K562 (cell line): Measurements from ENCODE around the gene MIS18A. TPM values are rescaled to one million over a fixed set of nuclear protein-coding genes. Genes with fewer than 3 reads are reported as not detected.

Experiments
- ATF4 ChIP-seq: fragments of 450-650 bp; formaldehyde crosslinking; IDR thresholded peaks from 2 replicates; pipeline ENCODE4 v1.4.0; 2022; ENCODE audit warnings: mild to moderate bottlenecking, moderate library complexity
- ETV5 ChIP-seq: sonication (generic); formaldehyde crosslinking; IDR thresholded peaks from 2 replicates; pipeline ENCODE4 v1.4.0; 2020; ENCODE audit warnings: low read depth, mild to moderate bottlenecking, missing genetic modification reagents
- HCFC1 ChIP-seq: IDR thresholded peaks from 2 replicates; pipeline ENCODE4 v1.6.1; 2012; ENCODE audit warnings: low read depth, low read length, improper control_type of control experiment
- HDAC2 ChIP-seq: fragments of 450-650 bp; IDR thresholded peaks from 2 replicates; pipeline ENCODE4 v1.6.1; 2016; ENCODE audit warnings: mild to moderate bottlenecking
- JUN ChIP-seq, 2 experiments: sonication (generic) in 1 of 2; formaldehyde crosslinking in 1 of 2; IDR thresholded peaks; 2 replicates each; pipeline versions ENCODE4 v1.6.1 to v1.8.0; 2012 to 2022; ENCODE audit warnings: borderline replicate concordance in 2 of 2, mild to moderate bottlenecking in 2 of 2, improper control_type of control experiment in 1 of 2, low read depth in 1 of 2, low read length in 1 of 2, missing genetic modification reagents in 1 of 2
- MYC ChIP-seq, 2 experiments: fragments of 250-450 bp in 1 of 2; sonication (Bioruptor Pico) in 1 of 2; IDR thresholded peaks; 2 replicates each; pipeline versions ENCODE4 v1.5.1 to v1.6.1; 2012 to 2021; ENCODE audit warnings: low read depth in 2 of 2, borderline replicate concordance in 1 of 2, improper control_type of control experiment in 1 of 2, low read length in 1 of 2, mild to moderate bottlenecking in 1 of 2, moderate library complexity in 1 of 2
- NCOA6 ChIP-seq: fragments of 450-650 bp; IDR thresholded peaks from 2 replicates; pipeline ENCODE4 v1.6.1; 2017; ENCODE audit warnings: mild to moderate bottlenecking
- PRPF4 ChIP-seq: fragments of 200-400 bp; formaldehyde crosslinking; IDR thresholded peaks from one replicate; pipeline ENCODE4 v1.6.1; 2017; ENCODE audit warnings: low read length, low read depth, mild to moderate bottlenecking; ENCODE audit not compliant: insufficient read depth, poor library complexity, severe bottlenecking
- SP1 ChIP-seq: sonication (generic); formaldehyde crosslinking; IDR thresholded peaks from 2 replicates; pipeline ENCODE4 v1.8.1; 2022; ENCODE audit warnings: mild to moderate bottlenecking, missing genetic modification reagents
- SREBF1 ChIP-seq: fragments of 150-350 bp; IDR thresholded peaks from 2 replicates; pipeline ENCODE4 v1.6.1; 2014; ENCODE audit warnings: antibody characterized with exemption, low read depth, low read length, borderline replicate concordance
- TCFL5 ChIP-seq: fragments of 250-450 bp; sonication (Bioruptor Pico); conservative IDR thresholded peaks from 2 replicates; pipeline ENCODE4 v1.6.1; 2021; ENCODE audit warnings: mild to moderate bottlenecking, moderate library complexity, matching md5 sums
- YBX1 ChIP-seq: fragments of 450-650 bp; IDR thresholded peaks from 2 replicates; pipeline ENCODE4 v1.7.1; 2016; ENCODE audit warnings: mild to moderate bottlenecking
- ZBTB7A ChIP-seq: IDR thresholded peaks from 2 replicates; pipeline ENCODE4 v1.6.1; 2011; ENCODE audit warnings: low read depth, mild to moderate bottlenecking, low read length, moderate library complexity, borderline replicate concordance; ENCODE audit not compliant: control insufficient read depth
- ZC3H8 ChIP-seq: fragments of 450-650 bp; IDR thresholded peaks from 2 replicates; pipeline ENCODE4 v1.6.1; 2017
- ZKSCAN3 ChIP-seq: fragments of 250-450 bp; sonication (Bioruptor Pico); IDR thresholded peaks from 2 replicates; pipeline ENCODE4 v1.4.0; 2020
- ZNF41 ChIP-seq: fragments of 250-450 bp; sonication (Bioruptor Pico); conservative IDR thresholded peaks from 2 replicates; pipeline ENCODE4 v1.4.0; 2020; ENCODE audit warnings: mild to moderate bottlenecking
- ZNF766 ChIP-seq: fragments of 200-800 bp; sonication (Bioruptor generic); conservative IDR thresholded peaks from 2 replicates; pipeline ENCODE4 v1.6.1; 2016; ENCODE audit warnings: missing genetic modification characterization, missing compliant biosample characterization
- polyA plus RNA-seq, 8 experiments: library from polyadenylated mRNA; depleted of rRNA in 4 of 8; stranded (reverse) in 5 of 8; unstranded in 3 of 8; fragments of >200 nt; fragmentation: Nextera tagmentation in 2 of 8; fragmentation: Illumina TruSeq in 1 of 8; extraction: Ambion mirVana in 2 of 8; extraction: Trizol in 1 of 8; gene quantifications; 2 replicates each; pipeline versions ENCODE4 v1.2.1 to v1.2.3, GENCODE V29; 2011 to 2014; ENCODE audit warnings: inconsistent platforms in 1 of 8, missing spikeins in 1 of 8
- total RNA-seq, 7 experiments: library from RNA; depleted of rRNA in 6 of 7; stranded (reverse); fragments of >200 nt in 6 of 7; fragmentation: Illumina TruSeq in 2 of 7; extraction: Trizol in 2 of 7; gene quantifications; 2 replicates each; pipeline versions ENCODE4 v1.2.1 to v1.2.3, GENCODE V29; 2011 to 2021; ENCODE audit warnings: low replicate concordance in 1 of 7
- TF ChIP-seq, protein P1 (sequence below): fragments of 450-650 bp; formaldehyde crosslinking; IDR thresholded peaks from 2 replicates; pipeline ENCODE4 v1.4.0; 2022; ENCODE audit warnings: missing genetic modification characterization
- TF ChIP-seq, protein P2 (sequence below), 2 experiments: fragments of 150-350 bp in 1 of 2; IDR thresholded peaks; 2 replicates each; pipeline ENCODE4 v1.6.1; 2012 to 2016; ENCODE audit warnings: low read depth in 2 of 2, low read length in 2 of 2, mild to moderate bottlenecking in 1 of 2, moderate library complexity in 1 of 2
- TF ChIP-seq, protein P3 (sequence below): fragments of 450-650 bp; IDR thresholded peaks from 2 replicates; pipeline ENCODE4 v1.6.1; 2016

Gene MIS18A
- total and polyA plus RNA-seq, 9 of the 15 experiments (the other 6 are each of a cell fraction or from before 2014, with no cell fraction given) = 17.7 to 75.3 (median 60.3) TPM

- TF ChIP-seq TCFL5 (CRISPR knock-in tag) = no peak
- TF ChIP-seq MYC (IDR thresholded peaks at IDR 0.05; ENCODE audit: low read depth, low read length) = peak; percentile 76
- no peak for TF ChIP-seq MYC (CRISPR knock-in tag; IDR thresholded peaks at IDR 0.05; ENCODE audit: borderline replicate concordance, low read depth)
- 0 out of 2 replicates have a peak, but pooled peaks have one; percentile 46 for TF ChIP-seq ETV5 (CRISPR knock-in tag)
- no peak for TF ChIP-seq ZNF41 (CRISPR knock-in tag)
- TF ChIP-seq HDAC2 = peak; percentile 96
- TF ChIP-seq, protein P1, sequence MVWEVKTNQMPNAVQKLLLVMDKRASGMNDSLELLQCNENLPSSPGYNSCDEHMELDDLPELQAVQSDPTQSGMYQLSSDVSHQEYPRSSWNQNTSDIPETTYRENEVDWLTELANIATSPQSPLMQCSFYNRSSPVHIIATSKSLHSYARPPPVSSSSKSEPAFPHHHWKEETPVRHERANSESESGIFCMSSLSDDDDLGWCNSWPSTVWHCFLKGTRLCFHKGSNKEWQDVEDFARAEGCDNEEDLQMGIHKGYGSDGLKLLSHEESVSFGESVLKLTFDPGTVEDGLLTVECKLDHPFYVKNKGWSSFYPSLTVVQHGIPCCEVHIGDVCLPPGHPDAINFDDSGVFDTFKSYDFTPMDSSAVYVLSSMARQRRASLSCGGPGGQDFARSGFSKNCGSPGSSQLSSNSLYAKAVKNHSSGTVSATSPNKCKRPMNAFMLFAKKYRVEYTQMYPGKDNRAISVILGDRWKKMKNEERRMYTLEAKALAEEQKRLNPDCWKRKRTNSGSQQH (CRISPR knock-in tag) = peak; percentile 86
- TF ChIP-seq ZC3H8 = peak; percentile 28; the same call in 1 of the 2 replicates
- TF ChIP-seq ZBTB7A = peak; percentile 71; the same call in 1 of the 2 replicates
- no peak for TF ChIP-seq SREBF1
- 0 out of 2 replicates have a peak, but pooled peaks have one; percentile 5 for TF ChIP-seq JUN (IDR thresholded peaks at IDR 0.05; ENCODE audit: borderline replicate concordance, low read depth, low read length)
- TF ChIP-seq JUN (CRISPR knock-in tag; IDR thresholded peaks at IDR 0.05; ENCODE audit: borderline replicate concordance) = no peak
- TF ChIP-seq, protein P2, sequence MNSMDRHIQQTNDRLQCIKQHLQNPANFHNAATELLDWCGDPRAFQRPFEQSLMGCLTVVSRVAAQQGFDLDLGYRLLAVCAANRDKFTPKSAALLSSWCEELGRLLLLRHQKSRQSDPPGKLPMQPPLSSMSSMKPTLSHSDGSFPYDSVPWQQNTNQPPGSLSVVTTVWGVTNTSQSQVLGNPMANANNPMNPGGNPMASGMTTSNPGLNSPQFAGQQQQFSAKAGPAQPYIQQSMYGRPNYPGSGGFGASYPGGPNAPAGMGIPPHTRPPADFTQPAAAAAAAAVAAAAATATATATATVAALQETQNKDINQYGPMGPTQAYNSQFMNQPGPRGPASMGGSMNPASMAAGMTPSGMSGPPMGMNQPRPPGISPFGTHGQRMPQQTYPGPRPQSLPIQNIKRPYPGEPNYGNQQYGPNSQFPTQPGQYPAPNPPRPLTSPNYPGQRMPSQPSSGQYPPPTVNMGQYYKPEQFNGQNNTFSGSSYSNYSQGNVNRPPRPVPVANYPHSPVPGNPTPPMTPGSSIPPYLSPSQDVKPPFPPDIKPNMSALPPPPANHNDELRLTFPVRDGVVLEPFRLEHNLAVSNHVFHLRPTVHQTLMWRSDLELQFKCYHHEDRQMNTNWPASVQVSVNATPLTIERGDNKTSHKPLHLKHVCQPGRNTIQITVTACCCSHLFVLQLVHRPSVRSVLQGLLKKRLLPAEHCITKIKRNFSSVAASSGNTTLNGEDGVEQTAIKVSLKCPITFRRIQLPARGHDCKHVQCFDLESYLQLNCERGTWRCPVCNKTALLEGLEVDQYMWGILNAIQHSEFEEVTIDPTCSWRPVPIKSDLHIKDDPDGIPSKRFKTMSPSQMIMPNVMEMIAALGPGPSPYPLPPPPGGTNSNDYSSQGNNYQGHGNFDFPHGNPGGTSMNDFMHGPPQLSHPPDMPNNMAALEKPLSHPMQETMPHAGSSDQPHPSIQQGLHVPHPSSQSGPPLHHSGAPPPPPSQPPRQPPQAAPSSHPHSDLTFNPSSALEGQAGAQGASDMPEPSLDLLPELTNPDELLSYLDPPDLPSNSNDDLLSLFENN (IDR thresholded peaks at IDR 0.05; ENCODE audit: low read depth in 2 of 2, low read length in 2 of 2) = no peak
- TF ChIP-seq SP1 (CRISPR knock-in tag) = peak; percentile 44
- TF ChIP-seq YBX1 = no peak
- TF ChIP-seq ATF4 (CRISPR knock-in tag) = no peak
- TF ChIP-seq PRPF4 = no peak
- TF ChIP-seq ZKSCAN3 (CRISPR knock-in tag) = no peak
- TF ChIP-seq NCOA6 = no peak
- TF ChIP-seq HCFC1 = peak; percentile 62
- TF ChIP-seq ZNF766 = no peak
- TF ChIP-seq, protein P3, sequence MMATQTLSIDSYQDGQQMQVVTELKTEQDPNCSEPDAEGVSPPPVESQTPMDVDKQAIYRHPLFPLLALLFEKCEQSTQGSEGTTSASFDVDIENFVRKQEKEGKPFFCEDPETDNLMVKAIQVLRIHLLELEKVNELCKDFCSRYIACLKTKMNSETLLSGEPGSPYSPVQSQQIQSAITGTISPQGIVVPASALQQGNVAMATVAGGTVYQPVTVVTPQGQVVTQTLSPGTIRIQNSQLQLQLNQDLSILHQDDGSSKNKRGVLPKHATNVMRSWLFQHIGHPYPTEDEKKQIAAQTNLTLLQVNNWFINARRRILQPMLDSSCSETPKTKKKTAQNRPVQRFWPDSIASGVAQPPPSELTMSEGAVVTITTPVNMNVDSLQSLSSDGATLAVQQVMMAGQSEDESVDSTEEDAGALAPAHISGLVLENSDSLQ = no peak; the same call in 1 of the 2 replicates
Observed at GRCh38 chr21:32278518-32279376, at the start of gene MIS18A (continued).
